Kidney capillary endothelial cell (primary cell): Measurements from ENCODE around the gene CEP72.

Experiments
- DNase-seq: peaks from one replicate; pipeline ENCODE4 v3.0.0-alpha.2; 2018; ENCODE audit warnings: low spot score

The CEP72 gene

DNA sequence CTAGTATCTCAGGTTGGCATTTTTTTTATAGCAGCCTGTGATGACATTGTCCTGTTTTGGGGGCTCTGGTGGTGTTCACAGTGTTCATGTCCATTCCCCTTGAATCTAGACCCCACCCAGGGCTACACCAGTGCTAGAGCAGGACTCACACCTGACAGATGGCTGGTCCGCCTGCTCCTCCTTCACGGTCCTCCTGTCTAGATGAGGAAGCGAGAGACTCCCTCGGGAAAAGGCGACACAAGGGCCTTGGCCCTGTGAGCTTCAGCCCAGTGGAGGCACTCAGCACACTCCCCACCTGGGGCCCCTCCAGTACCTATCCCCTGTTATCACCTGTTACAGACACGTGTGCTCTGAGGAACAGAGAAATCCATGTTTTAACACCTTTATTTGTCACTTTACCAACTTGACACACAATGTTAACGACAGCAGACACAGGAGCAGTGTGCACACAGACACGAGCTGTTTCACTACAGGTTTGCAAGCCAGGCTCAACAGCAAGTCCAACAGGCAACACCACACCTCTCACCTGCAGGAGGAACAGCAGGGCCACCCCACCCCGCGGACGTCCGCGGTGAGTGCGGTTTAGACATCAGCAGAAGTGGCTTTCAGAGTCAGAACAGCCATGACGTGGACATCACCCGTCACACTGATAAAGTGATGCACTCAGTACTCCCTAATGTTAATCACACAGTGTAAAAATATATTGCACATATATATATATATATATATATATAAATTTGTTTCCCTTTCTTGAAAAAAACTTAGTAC is 47.5 kb downstream of the CEP72 start:
- DNase-seq: no peak

DNA sequence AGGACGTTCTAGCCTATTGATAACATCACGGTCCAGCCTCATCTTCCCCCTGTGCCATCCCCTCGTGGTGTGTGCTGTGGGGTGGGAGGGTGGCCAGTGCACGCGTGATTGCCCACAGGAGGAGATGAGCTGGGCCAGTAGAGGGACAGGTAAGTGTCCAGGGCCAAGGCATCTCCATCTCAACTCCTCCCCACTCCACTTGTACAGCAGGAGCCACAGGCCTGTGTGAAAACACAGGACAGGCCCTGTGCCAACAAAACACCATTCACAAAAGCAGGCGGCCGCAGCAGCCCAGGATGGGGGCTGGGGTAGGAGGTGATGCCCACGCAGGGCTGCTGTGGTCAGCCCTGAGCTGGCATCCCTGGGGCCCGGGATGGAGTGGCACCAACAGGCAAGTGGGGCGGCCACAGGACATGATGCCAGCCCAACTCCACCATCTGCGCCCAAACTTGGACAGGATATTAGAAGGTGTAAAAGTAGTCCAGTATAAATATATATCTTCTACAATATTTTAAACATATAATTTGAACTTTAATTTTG is 48.4 kb downstream of the CEP72 start:
- DNase-seq: no peak

DNA sequence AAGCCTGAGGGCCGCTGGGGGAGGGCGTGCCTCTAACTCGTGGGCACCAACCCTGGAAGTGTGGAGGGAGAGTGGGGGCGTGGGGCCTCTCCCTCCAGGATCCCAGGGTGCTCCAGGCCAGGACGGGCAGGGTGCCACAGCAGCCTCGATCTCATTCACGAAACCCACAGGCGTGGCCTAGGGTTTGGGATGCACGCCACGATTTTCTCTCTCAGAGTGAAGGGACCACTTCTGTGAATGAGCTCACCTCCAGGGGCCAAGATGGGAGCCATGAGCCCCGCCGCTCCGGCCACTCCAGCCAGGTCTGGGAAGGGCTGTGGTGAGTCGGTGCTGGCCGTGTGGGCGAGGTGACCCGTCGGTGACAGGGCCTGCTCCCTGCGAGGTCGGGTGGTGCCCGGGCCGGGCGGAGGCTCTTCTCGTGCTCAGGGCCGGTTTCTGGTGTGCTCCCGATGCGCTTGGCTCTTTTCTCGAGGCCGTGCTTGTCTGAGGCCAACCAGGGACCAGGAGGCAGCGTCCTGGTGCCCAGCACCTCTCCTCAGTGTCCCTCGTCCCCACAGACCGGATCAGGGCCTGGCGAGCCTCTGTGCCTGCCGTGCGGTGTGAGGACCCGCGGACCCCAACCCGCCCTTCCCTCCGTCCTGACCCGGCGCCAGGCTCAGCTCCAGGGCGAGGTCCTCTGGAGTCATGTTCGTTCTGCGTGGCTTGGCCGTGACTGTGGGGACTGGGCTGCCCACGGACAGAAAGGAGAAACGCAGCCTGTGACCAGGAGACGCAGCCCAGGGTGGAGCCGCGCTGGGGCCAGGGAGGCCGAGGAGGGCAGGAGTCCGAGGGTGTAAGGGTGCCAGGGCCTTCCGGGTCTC is 50.0 kb downstream of the CEP72 start:
- no peak for DNase-seq

DNA sequence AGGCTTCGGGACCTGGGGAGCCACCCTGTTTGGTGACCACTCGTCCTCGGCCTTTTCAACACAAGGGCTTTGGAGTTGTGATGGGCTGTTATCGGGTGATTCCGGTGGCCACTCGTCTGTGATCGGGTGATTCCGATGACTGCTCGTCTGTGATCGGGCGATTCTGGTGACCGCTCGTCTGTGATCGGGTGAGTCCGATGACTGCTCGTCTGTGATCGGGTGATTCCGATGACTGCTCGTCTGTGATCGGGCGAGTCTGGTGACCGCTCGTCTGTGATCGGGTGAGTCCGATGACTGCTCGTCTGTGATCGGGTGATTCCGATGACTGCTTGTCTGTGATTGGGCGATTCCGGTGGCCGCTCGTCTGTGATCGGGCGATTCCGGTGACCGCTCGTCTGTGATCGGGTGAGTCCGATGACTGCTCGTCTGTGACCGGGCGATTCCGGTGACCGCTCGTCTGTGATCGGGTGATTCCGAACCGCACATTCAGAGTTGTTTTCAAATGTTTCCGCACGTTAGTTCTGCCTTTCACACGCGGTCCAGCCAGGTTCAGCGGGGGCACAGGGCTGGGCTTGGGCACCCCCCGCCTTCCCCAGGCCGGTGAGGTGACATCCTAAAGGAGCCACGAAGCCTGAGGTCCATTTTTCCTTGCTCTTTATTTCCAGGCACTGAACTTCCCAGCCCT is 50.8 kb downstream of the CEP72 start:
- no peak for DNase-seq

DNA sequence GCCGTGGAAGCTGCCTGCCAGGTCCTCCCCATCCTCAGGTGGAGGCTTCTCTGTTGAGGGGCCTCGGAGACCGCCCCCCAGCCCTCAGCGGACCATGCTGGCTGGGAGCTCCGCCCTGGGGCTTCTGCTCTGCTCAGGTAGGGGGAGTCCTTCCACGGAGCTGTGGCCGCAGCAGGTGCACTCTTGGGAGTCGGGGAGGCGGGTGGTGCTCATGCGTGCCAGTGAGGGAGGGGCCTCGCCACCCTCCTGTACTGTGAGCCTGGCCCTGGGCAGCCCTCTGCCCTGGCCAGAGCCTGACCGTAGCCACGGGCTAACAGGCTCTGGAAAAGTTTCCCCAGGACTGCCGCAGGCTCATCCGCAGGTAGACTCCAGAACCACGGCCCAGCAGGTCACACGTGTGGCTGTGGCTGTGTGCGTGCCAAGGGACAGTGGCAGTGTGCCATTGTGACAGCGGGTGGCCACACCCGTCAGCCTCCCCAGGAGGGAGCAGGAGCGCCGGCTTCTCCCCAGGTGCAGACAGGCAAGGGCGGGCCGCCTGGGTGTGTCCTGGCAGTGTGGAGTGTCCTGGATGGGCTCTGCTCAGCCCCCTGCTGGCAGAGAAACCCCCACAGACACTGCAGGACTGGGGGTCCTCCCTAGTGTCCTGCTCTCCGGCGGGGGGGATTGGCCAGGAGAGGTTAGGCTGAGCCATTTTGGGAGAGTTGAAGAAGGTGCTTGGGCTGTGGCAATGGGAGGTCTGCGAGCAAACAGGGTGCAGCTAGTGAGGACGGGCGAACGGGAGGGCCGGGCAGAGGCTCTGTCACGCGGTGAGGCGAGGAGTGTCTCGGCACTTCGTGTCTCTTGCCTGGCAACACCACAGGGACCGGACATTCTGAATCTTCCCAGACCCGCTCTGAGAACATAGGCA is 51.5 kb downstream of the CEP72 start:
- no peak for DNase-seq

DNA sequence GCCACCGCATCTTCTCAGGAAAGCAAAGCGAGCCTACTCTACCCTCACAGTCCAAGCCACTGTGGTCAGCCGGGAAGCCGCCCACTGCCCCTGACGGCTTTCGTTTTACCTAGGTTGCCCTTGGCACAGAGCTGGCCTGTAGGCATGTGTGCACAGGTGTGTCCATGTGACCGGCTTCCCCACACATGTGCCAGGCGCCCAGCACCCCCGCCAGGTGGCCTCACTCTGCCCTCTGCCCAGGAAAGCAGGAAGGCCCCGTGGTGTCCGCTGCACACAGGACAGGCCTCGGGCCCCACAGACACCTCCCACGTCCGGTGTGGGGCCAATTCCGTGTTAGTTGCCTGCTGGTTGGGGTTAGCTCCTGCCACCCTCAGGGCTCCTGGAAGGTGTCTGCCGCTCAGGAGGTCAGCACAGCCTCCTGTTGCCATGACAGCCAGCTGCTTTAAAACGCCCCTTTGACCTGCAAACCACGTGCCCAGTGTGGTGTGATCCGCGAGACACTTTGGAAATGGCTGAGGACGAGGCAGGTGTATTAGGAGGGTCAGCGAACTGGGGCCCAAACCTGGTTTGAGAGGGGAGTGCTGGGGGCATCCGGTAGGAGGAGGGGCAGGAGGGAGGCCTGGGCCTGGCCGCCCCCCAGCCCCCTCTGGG is 52.3 kb downstream of the CEP72 start:
- DNase-seq: no peak

DNA sequence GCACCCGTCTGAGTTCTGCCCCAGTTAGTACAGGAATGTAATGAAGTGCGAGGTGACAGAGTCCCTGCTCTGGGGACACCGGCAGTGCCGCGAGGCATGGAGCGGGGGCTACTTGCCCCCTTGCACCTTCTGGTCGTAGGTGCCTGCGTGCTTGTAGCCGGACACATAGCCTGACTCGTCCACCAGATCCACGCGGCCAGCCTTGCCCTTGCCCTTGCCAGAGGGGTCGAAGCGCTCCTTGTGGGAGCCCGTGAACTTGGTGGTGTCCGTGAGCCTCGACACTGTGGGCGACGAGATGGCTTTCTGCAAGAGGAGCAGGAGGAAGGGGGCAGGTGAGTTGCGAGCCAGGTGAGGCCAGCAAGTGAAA is 52.8 kb downstream of the CEP72 start:
- DNase-seq: no peak

DNA sequence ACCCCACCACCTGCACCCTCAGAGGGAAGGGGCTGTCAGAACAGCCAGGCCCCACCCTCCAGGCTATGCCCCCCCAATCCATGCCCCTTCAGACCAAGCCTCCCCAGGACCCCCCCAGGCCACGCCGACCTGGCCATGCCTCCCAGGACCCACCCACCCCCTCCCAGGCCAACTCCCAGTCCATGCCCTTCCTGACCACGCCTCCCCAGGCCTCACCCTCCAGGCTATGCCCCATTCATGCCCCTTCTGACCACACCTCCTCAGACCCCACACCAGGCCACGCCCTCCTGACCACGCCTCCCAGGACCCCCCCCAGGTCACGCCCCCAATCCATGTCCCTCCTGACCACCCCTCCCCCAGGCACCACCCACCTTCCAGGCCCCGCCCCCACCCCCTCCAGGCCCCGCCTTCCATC is 53.4 kb downstream of the CEP72 start:
- no peak for DNase-seq

DNA sequence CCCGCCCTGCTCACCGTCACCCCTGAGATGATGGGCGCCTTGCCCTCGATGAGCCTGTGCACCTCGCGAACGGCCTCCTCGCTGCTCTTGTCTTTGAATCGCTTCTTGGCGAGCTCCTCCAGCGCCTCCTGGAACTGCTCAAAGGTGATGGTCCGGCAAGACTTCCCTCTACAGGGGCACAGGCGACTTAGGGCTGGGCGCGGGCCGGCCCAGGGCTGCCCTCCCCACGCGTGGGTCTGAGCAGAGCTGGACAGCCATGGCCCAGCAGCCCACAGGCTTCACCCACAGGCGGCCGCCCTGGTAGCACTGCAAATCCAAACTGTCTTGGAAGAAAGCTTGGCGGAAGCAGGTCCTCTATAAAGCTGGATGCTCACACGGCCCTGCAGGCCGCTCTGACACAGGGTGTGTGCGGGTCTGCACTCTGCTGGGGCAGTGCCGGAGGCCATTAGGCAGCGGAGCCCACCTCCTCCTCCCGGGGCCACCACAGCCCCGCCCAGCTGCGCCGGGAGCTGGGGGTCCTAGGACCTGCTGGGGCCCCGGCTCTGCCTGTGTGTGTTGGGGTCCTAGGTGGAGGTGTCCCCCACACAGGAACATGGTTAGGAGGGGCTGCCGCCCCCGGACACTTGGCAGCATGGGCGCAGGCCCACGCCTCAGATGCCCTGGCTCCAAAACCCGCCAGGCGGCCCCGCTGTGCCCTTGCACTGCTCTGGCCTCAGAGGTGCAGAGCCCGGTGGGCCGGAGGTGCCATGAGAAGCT is 54.0 kb downstream of the CEP72 start:
- DNase-seq: no peak

DNA sequence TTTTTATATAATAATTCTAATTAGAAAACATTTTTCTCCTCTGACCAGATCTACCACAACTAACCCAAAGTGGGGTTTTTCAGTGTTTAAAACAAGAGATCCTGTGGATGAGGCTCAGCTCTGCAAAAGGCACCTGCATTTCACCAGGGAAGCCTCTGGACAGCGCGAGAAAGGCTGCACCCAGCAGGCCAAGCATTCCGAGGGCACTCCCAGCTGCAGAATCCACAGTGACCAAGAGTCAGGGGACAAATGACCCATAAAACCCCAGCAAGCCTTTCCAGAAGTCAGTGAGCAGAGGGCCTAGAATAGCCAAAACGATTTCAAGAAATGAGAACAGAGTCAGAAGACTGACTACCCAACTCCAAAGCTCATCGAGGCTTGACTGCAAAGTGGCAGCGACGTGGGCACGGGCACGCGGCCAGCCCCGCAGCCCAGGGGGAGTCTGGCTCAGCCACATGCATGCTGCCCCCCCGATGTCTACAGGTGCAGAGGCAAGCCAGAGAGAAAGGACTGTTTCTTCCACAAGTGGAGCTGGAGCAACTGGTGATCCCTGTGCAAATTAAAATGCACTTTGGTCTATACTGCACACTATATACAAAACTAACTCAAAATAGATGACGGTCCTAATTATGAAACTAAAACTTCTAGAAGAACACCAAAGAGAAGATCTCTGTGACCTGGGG is 54.8 kb downstream of the CEP72 start:
- no peak for DNase-seq

DNA sequence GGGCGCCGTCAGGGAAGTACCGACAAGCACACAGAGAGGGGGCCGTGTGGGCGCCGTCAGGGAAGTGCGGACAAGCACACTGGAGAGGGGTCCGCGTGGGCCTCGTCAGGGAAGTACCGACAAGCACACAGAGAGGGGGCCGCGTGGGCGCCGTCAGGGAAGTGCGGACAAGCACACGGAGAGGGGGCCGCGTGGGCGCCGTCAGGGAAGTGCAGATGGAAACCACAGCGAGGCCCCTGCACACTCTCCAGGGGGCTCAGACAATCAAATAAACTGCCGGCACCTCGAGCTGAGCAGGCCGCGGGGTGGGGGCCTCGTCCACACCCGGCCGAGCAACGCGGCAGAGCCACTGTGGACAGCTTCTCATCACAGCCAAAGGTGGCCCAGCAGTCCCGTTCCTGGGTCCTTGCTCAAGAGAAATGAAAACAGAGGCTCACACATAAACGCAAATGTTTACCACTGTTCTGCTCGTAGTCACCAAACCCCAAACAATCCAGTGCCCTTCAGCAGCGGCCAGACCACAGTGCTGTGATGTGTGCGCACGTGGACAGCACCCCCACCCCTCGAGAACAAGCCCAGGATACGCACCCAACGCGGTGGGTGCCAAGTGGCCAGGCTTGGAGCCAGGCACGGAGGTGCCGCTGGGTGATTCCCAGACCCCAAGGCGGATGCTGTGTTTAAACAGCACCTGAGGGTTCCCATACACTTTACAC is 56.3 kb downstream of the CEP72 start:
- no peak for DNase-seq

DNA sequence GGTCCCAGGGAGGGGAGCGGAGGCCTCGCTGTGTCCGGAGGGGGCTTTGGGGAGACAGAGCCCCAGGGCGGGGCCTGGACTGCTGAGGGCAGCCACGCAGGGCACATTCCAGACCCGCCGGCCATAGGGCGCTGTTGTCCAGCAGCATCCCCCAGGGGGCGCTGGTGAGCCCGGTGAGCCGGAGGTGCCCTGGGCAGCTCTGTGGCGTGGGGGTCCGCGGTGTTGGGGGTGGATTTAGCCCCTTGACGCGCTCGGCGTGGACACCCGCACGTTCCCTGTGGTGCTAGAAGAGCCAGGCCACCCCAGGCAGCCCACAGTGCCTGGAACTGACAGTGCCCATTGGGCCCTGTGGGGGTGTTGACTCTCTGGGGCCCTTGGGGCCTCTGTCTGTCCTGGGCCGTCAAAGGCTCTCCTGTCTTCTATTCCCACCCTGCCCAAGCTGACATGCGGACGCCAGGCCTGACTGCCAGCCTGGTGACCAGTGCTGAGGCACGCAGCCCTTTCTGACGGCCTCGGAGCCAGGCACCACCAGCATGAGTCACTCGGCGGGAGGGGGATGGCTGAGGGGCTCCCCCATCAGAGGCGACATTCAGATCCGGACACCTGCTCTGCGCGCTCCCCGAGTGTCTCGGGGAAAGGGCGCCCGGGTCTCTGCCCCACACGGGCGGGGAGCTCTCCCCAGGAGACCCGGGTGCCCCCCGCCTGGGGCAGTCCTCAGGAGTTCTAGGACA is 57.1 kb downstream of the CEP72 start:
- DNase-seq: no peak

DNA sequence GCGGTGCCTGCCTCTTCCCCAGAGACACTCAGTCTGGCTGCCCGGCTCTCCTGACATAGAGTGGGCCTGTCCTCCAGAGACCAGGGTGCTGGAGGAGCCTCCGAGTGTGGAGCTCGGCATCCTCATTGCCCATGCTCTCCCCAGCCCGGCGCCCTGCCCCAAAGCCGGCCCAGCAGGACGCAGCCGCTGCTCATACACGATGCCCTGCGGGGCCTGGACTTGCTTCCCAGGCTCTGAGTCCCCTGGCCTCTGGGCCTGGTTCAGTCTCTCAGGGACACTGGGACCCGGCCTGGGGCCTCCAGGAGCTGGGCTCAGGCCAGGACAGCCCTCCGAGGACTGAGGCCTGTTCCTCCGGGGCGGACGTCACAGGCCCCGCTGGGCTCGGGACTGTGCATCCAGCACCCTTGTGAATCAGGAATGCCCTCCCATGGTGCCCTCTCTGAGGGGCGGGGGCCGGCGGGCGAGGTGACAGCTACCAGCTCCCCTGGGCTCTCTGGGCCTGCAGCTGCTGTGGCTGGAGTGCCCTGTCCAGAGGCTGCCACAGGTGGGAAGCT is 57.8 kb downstream of the CEP72 start:
- no peak for DNase-seq

DNA sequence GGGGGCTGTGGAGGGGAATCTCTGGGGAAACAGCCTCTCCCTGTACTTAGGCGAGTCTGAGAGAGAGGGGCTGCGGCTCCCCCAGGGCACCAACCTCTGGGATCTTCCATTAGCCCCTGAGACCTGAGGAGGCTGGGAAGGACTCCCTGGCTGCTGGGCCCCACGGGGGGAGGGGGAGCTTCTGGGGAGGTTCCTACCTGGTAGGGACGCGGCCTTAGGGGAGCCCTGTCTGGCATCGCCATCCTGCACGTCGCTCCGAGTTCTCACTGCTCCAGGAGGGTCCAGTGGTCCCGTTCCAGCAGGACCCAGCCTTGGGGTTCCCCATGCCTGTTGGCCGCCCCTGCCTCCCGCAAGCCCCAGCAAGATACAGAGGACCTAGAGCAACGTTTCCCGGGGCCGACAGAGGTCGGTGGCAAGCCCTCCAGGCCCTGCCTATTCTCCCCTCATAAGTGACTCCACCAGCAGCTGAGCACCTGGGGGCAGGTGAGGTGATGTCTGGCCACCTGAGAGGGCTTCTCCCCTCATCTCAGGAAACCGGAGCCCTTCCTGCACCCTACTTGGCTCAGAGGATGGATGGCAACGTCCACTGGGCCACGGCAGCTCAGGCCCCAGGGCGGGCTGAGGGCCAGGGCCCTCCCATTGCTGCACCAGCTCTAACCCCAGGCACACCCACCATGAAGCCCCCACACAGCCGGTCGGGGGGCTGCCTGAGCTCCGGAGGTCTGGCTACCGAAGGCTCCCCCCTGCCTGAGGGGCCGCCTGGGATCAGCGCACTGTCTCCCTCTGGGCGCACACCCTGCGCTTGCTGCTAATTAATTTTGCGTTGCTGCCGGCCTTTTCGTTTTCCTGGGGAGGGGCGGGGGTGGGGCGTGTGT is 58.5 kb downstream of the CEP72 start:
- no peak for DNase-seq

DNA sequence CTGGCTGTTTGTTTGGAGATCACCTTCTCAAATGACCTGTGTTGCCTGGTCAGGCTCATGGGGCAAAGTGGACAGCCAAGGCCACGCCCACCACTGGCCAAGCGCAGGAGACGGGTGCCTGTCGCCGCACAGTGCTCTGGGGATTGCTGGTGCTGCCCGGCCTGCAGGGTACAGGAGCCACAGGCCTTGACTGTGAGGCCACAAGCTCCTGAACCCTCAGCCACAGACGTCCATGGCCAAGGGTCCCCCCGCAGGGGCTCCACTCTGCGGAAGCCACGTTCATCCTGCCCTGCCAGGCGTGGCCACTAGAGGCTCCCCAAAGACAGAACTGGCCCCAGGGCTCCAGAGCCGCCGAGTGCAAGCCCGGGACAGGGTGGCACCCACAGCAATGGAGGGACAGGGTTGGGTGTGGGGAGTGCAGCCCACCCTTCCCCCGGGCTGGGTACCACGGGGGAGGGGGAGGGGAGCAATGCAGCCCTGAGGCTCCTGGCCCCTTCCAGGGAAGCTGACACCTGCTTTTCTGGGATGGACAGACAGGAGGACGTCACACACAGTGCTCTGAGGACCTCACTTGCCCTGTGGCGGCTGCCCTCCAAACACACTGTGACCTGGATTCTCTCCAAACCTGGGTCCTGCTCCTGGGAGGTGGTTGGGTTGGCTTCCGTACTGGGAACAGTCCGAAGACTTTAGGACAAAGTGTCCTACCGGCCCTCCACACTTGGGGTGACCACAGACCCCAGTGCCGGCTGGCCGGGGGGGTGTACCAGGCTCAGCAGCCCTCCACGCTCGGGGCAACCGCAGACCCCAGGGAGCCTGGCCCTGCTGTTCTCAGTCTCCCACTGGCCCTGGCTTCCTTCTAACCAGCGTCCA is 59.6 kb downstream of the CEP72 start:
- peak; percentile 49 for DNase-seq
